Endothelial cell (in vitro differentiated cells): ENCODE data around the gene RBMXL3. TPM values are rescaled to one million over a fixed set of nuclear protein-coding genes. Genes with fewer than 3 reads are reported as not detected.

ENCODE experiments used
- DNase-seq: peaks from one replicate; pipeline ENCODE4 v3.0.0; 2021; ENCODE audit warnings: low spot score
- H3K27ac Mint-ChIP-seq: one replicate; pipeline ENCODE4 v1.8.0; 2021; ENCODE audit warnings: mixed read lengths, inconsistent platforms; ENCODE audit not compliant: unreplicated experiment
- H3K27me3 Mint-ChIP-seq: one replicate; pipeline ENCODE4 v1.8.0; 2021; ENCODE audit warnings: mild to moderate bottlenecking, moderate library complexity, mixed read lengths, inconsistent platforms; ENCODE audit not compliant: unreplicated experiment
- H3K36me3 Mint-ChIP-seq: one replicate; pipeline ENCODE4 v1.8.0; 2021; ENCODE audit warnings: mild to moderate bottlenecking, low read depth, mixed read lengths, inconsistent platforms; ENCODE audit not compliant: unreplicated experiment
- H3K4me1 Mint-ChIP-seq: one replicate; pipeline ENCODE4 v1.8.0; 2021; ENCODE audit warnings: mild to moderate bottlenecking, mixed read lengths, inconsistent platforms; ENCODE audit not compliant: unreplicated experiment
- H3K4me3 Mint-ChIP-seq: one replicate; pipeline ENCODE4 v1.8.0; 2021; ENCODE audit warnings: mild to moderate bottlenecking, mixed read lengths, inconsistent platforms; ENCODE audit not compliant: unreplicated experiment
- H3K9me3 Mint-ChIP-seq: one replicate; pipeline ENCODE4 v1.8.0; 2021; ENCODE audit warnings: mixed read lengths, inconsistent platforms; ENCODE audit not compliant: unreplicated experiment
- CTCF ChIP-seq: fragments of 200-600 bp; sonication (generic); IDR thresholded peaks from one replicate; pipeline ENCODE4 v1.5.0; 2021; ENCODE audit warnings: antibody characterized with exemption; ENCODE audit not compliant: unreplicated experiment
- total RNA-seq: library from RNA; stranded (reverse); fragmentation: NEBNext Ultra II Directional; extraction: Animal tissue kit (Norgen Biotek cat#: 25700); gene quantifications from one replicate; pipeline ENCODE4 v1.2.1, GENCODE V29; 2021; ENCODE audit not compliant: unreplicated experiment

The RBMXL3 gene
- total RNA-seq, 1 donor from 2014 or later, result not detected

- H3K36me3 Mint-ChIP-seq, result no peaks in the 10 kb centered on the region
- TF ChIP-seq CTCF, result no peak
- H3K27ac Mint-ChIP-seq, result no peak overlapping the region
- no peaks in the 10 kb centered on the region for H3K4me1 Mint-ChIP-seq
- DNase-seq, result no peak
- H3K4me3 Mint-ChIP-seq, result no peak overlapping the region
- H3K9me3 Mint-ChIP-seq, result no peaks in the 10 kb centered on the region
- no peaks in the 10 kb centered on the region for H3K27me3 Mint-ChIP-seq
Measured at GRCh38 chrX:115177932-115178331, 11.3 kb upstream of the RBMXL3 start.

- H3K9me3 Mint-ChIP-seq, result no peaks in the 10 kb centered on the region
- no peak overlapping the region for H3K27ac Mint-ChIP-seq
- H3K36me3 Mint-ChIP-seq, result no peaks in the 10 kb centered on the region
- no peaks in the 10 kb centered on the region for H3K4me1 Mint-ChIP-seq
- DNase-seq, result no peak
- no peak for TF ChIP-seq CTCF
- no peaks in the 10 kb centered on the region for H3K27me3 Mint-ChIP-seq
- no peak overlapping the region for H3K4me3 Mint-ChIP-seq
Measured at GRCh38 chrX:115178473-115178872, 10.7 kb upstream of the RBMXL3 start.

GRCh38 chrX:115183980-115184379 is 5.2 kb upstream of the RBMXL3 start:
- H3K27ac Mint-ChIP-seq, result no peak overlapping the region
- H3K9me3 Mint-ChIP-seq, result no peaks in the 10 kb centered on the region
- H3K36me3 Mint-ChIP-seq, result peaks cover 2% of the 10 kb centered on the region
- H3K4me1 Mint-ChIP-seq, result no peaks in the 10 kb centered on the region
- no peak for TF ChIP-seq CTCF
- H3K27me3 Mint-ChIP-seq, result no peaks in the 10 kb centered on the region
- H3K4me3 Mint-ChIP-seq, result no peak overlapping the region
- no peak for DNase-seq

GRCh38 chrX:115189646-115190635 is 731 bp downstream of the RBMXL3 start:
- Mint-ChIP-seq H3K9me3 (no peaks in the 10 kb centered on the region), H3K4me1 (no peaks in the 10 kb centered on the region), H3K27me3 (no peaks in the 10 kb centered on the region), H3K27ac (no peak overlapping the region), H3K36me3 (peaks cover 6% of the 10 kb centered on the region), H3K4me3 (no peak overlapping the region)
- TF ChIP-seq CTCF, result no peak
- no peak for DNase-seq
